PC-3 (cell line): Measurements from ENCODE around the gene YLPM1.

Experiments
- EZH2 ChIP-seq: fragments of 300-600 bp; sonication (generic); IDR thresholded peaks from one replicate; pipeline ENCODE4 v1.6.1; 2017; ENCODE audit warnings: antibody characterized with exemption, mild to moderate bottlenecking, low read length; ENCODE audit not compliant: unreplicated experiment
- TF ChIP-seq, protein P1 (sequence below): fragments of 300-600 bp; sonication (generic); conservative IDR thresholded peaks from 2 replicates; pipeline ENCODE4 v1.5.1; 2017; ENCODE audit warnings: antibody characterized with exemption, low read depth, mild to moderate bottlenecking, low read length

DNA sequence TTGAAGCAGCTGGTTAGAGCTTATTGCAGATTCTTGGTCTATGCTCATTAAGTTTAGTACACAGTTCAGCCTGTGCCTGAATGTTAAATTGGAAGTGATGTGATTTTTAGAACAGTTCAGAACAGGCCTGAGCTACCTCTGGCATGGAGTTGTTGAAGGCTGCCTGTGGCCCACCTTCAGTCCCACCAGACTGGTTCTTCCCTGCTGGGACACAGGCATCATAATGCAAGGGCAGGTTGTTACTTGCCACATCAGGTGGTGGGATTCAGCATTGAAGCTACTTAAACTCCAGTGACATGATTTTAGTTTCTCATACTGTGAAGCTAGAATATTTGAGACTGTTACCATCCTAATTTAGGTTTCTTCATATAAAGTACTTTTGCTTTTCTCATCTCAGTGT, 63.5 kb downstream of the YLPM1 start:
- TF ChIP-seq, protein P1, sequence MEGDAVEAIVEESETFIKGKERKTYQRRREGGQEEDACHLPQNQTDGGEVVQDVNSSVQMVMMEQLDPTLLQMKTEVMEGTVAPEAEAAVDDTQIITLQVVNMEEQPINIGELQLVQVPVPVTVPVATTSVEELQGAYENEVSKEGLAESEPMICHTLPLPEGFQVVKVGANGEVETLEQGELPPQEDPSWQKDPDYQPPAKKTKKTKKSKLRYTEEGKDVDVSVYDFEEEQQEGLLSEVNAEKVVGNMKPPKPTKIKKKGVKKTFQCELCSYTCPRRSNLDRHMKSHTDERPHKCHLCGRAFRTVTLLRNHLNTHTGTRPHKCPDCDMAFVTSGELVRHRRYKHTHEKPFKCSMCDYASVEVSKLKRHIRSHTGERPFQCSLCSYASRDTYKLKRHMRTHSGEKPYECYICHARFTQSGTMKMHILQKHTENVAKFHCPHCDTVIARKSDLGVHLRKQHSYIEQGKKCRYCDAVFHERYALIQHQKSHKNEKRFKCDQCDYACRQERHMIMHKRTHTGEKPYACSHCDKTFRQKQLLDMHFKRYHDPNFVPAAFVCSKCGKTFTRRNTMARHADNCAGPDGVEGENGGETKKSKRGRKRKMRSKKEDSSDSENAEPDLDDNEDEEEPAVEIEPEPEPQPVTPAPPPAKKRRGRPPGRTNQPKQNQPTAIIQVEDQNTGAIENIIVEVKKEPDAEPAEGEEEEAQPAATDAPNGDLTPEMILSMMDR = no peak
- TF ChIP-seq EZH2 = no peak
